HUDEP-2 (cell line): ENCODE measurements around the gene MDM4.
"Not testable (repeated sequence)": the region's sequence is repeated elsewhere in the genome, so short reads cannot be mapped to it uniquely, and the experiment has no call there.

ENCODE experiments used
- DNase-seq, 76 experiments: peaks; one replicate each; lab custom pipeline; 2025; ENCODE audit not compliant: unreplicated experiment in 76 of 76; lab: John Stamatoyannopoulos, UW

MDM4 gene

GRCh38 chr1:204558467-204558866, 42.3 kb downstream of the MDM4 start:
- DNase-seq = no peak

- DNase-seq = not testable (repeated sequence)
These were observed 43.8 kb downstream of the MDM4 start for GRCh38 chr1:204560002-204560401.

DNA sequence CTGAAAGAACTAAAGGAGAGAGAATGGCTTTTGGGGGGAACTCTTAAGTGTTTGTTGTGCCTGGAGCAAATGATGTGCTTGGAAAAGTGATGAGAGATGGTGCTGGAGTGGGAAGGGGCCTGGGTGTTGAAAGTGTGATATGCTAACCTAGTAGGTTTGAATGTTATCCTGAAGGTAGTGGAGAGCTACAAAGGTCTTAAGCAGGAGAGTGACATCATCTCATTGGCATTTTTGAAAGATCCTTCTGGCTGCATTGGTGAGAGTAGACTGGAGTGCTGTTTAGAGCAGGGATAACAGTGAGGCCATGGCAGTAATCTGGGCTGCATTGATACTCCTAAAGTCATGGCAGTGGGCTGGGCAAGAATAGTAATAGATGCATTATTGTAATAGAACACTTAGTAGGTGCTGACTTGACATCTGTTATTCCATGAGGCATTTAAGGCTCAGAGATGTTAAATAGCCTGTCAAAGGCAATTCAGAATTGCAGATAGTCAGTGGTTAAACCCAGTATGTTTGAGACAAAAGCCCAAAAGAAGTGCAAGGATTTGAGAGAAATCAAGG, 44.5 kb downstream of the MDM4 start:
- no peak for DNase-seq

DNA sequence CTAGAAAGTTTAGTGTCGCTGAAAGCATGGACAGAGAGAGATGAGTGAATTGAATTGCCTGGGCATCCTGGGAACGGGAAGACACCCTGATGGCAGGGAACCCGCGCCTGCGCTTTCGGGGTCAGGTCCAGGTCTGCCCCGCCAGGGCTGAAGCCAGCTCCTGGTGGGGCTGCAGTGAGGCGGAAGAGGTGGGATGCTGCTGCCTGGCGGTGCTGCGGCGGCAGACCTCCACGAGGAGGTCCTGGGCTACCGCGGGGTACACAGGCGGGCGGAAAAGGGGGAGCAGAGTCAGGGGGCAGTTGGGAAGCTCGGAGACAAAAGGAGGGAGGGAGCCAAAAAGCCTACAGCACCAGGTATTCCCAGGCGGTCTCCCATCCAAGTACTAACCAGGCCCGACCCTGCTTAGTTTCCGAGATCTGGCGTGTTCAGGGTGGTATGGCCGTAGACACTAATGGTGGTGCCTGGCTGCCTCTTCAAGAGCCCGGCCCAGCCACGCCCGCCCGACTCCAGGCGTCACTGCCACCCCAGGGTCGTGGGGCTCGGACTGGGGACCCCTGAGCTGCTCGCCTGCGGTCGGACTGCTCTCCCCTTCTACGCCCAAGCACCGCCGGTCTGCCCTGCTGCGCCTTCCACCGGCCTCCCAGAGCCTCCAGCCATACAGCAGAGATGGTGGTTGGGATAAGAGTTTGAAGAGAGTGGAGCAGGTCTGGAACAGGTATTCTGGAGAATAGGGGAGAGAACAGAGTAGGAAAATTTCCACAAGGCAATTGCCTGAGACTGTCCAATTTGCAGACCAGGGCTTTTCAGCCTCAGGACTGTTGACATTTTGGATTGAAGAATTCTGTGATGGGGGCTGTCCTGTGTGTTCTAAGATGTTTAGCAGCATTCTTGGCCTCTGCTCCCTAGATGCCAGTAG, 46.1 kb downstream of the MDM4 start:
- DNase-seq = no peak

DNA sequence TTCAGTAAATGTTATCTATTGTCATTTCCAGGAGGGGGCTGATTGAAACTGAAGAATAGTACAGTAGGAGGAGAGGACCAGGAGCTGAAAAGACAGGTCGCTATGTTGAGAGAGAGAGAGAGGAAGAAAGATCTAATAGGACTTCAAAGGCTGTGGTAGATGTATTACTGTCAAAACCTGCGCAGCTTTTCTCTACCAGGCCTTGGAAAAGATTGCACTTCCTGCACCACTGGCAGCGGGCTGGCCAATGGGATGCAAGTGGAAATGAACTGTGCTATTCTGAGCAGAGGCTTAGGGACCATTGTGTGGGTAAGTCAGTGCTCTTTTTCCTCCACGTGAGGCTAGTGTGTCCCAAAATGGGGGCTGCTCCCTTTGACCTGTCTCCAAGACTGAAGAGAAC, 47.1 kb downstream of the MDM4 start:
- no peak for DNase-seq

GRCh38 chr1:204563780-204564179, 47.6 kb downstream of the MDM4 start:
- no peak for DNase-seq

DNA sequence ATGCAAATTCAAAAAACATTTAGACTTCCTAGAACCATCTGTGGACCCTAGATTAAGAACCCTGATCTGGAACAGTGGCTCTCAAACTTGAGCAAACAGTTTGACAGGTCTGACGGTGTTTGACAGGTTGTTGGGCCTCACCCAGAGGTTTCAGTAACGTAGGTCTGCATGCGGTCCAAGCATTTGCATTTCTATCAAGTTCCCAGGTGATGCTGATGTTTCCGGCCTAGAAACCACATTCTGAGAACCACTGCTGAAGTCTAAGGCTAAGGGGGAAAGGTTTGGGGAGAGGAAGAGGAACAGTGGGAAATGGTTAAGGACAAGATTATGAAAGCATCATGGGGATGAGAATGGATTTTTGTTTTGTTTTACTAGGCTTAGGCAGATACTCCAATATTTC, 48.6 kb downstream of the MDM4 start:
- no peak for DNase-seq

DNA sequence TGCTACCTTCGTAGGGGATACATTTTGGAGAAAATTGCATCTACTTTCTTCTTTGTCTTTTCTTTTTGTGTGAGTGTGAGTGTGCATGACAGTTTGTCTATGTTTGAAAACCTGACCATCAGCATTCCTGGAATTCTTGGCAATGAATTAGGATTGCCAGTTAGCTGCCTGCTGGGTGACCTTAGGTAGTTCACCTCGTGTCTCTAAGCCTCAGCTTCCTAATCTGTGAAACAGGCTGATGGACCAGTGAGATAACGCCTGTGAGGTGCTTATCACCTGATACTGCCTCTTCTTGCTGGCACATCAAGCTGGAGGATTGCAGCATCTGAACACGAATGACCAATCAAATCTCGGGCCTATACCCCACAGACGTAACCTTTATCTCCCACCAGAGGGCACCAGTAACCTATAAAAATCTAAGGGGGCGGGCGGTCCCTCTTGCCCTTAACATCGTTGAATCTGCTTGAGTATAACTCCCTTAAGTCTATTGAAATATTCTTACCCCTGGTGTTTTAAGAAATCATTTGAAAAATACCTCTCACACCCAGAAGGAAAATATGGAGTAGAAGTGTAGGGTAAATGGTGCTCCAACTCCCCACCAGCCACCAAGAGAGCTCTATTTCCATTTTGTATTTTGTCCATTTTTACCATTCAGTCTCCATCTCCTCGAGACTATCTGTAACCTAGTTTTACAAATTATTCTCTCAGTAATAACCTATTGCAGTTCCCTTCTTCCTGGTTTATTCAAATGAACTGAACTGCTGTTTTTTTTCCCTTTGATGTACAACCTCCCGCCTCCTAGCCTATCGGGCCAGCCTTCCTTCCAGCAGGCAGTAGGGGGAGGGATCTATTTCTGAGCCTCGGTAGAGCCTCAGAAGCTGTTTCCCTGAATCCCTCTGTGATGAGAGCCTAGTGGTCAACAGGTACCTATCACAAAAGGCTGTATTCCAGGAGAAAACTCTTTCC, 49.7 kb downstream of the MDM4 start:
- DNase-seq = peak in 68 of 76 experiments; percentile 14 to 78 (median 46)

- DNase-seq = no peak
These were observed 50.4 kb downstream of the MDM4 start for GRCh38 chr1:204566583-204566955.

DNA sequence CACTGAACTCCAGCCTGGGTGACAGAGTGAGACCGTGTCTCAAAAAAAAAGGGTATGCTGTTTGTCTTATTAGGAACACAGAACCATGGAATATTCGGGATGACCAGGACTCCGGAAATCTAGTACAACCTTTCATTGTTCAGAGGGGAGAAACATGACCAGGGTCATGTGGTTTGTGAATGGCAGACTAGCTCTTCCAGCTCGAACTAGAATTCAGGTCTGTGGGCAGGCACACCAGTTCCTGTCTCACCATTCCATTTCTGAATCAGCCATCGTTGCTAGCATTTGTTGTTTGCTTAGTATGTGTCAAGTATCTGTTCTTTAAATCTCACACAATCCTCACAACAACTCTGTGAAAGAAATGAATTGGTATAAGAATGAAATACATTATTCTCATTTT, 50.9 kb downstream of the MDM4 start:
- DNase-seq = no peak

- DNase-seq = no peak
These were observed 52.5 kb downstream of the MDM4 start for GRCh38 chr1:204568576-204569315.

DNA sequence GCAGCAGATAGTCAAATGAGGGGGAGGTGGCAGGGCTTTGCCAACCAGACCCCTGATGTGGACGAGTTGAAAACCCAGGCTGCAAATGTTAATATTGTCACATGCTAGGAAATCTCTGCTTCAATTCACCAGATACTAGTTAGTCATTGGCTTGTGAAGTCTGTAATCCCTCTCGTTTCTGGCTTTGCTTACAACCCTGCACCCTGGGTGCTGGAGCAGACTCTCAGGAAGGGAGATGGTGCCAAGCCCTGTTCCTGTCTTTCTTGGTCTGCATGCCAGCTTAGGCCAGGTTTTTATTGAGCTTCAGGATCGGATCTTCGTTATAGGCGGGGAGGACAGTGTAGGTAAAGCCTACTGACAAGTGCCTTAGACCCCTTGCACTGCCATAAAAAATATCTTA, 53.3 kb downstream of the MDM4 start:
- DNase-seq = no peak

- not testable (repeated sequence) for DNase-seq
These were observed 53.8 kb downstream of the MDM4 start for GRCh38 chr1:204570021-204570420.

GRCh38 chr1:204571128-204571527, 54.9 kb downstream of the MDM4 start:
- no peak for DNase-seq

DNA sequence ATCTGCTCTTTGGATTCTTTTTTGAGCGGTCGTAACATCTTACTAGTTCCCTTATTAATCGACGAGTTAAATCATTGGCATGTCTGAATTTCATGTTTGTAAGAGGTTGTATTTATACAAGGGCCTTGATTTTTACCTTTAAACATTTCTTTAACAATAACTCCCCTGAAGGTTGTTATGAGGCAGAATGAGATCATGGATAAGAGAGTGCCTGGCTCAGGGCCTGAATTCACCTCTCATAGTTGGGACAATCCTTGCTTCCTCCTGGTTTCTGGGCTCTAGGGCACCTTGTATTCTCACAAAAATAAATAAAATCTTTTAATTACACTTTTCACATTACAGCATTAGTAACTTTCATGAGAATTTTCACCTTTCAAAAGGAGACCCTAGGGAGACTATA, 55.4 kb downstream of the MDM4 start:
- no peak for DNase-seq

- DNase-seq = no peak
These were observed 57.0 kb downstream of the MDM4 start for GRCh38 chr1:204572923-204573922.

DNA sequence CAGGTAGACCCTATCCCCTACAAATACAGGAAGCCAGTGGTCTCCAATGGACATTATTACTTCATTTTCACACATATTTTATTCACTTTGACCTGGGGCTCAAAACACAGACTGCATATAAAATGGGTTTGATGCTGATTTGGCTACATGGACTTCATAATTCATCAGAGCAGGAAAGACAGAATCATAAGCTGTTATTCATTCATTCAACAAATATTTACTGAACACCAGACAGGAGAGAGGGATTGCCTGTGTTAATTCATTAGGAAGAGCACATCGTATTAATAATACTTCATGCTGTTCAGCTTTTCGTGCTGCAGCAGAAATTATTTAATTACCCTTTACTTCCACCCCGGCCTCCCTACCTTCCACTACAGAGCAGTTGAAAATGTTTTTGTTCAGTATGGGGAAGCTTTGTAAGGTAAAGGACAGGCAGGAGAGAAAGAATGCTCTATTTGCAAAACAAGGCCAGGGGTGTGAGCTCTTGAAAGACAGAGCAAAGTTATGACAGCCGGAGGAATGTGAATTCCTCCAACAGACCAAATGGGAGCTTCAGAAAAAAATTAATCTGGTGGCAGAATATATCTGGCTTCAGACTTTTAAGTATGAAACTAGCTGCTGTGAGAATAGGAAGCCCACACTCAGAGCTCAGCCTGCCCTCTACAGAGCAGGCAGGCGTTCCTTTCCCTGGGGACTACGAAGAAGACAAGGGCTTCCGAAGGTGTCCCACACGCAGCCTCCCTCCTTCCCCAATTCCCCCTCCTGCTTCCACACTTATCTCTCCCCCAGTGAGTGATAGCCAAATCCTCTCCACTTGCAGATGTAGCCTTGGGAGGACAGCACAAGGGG, 58.0 kb downstream of the MDM4 start:
- no peak for DNase-seq

DNA sequence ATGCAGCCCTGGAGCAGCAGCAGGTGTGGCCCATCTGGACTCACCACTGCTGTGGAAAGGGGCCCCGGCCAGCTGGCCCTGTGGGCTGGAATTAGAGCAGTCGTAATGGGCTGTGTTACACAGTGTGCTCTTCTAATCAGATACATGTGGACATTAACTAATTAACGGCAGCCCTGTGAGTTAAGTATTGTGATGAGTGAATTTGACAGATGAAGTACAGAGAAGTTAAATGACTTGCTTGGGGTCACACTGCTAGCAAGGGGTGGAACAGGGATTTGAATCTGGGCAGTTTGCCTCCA, 58.6 kb downstream of the MDM4 start:
- no peak for DNase-seq
